ENCODE data around the gene CDC14B.
"Not testable (repeated sequence)": the region's sequence is repeated elsewhere in the genome, so short reads cannot be mapped to it uniquely, and the experiment has no call there.

The CDC14B gene

GRCh38 chr9:96626912-96627311 is 7.3 kb upstream of the CDC14B start:
- DNase-seq (ENCODE audit: low read depth, low spot score) = no peak

DNA sequence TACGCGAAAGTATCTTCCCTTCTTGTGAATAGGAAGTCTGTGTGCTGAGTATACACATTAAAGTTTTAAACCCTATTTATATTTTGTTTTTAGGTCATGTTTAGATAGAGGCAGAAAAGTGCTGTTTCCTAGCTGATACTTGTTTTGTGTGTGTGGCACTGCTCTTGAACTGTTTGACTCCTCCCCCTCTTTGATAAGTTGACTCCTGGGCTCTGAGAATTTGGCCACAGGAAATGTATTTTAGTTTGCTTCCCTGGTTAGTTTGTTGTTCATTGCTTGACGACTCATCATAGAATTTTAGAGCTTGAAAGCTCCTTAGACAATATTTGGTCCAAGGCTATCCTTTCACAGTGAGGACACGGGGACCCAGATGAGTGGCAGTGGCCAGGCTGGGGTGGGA is 2.0 kb upstream of the CDC14B start:
- no peak for DNase-seq (ENCODE audit: low read depth, low spot score)

GRCh38 chr9:96620832-96621269 is 1.2 kb upstream of the CDC14B start:
- no peak for DNase-seq (ENCODE audit: low read depth, low spot score)

DNA sequence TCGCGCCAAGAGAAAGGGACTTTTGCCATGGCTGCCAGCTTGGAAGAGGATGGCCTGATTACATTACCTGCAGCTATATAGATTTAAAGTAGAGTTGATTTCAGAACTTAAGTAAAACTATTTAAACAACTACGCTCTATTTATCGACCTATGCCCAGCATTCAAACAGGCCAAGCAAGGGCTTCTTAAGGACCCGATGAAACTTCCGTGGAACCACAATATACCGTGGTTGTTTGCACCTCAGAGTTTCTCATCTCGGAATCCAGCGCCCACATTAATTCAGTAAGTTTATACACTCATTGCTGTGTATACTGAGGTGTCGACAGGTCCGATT is 505 bp upstream of the CDC14B start:
- no peak for DNase-seq (ENCODE audit: low read depth, low spot score)

GRCh38 chr9:96619124-96619465 is 548 bp downstream of the CDC14B start:
- no peak for DNase-seq (ENCODE audit: low read depth, low spot score)

DNA sequence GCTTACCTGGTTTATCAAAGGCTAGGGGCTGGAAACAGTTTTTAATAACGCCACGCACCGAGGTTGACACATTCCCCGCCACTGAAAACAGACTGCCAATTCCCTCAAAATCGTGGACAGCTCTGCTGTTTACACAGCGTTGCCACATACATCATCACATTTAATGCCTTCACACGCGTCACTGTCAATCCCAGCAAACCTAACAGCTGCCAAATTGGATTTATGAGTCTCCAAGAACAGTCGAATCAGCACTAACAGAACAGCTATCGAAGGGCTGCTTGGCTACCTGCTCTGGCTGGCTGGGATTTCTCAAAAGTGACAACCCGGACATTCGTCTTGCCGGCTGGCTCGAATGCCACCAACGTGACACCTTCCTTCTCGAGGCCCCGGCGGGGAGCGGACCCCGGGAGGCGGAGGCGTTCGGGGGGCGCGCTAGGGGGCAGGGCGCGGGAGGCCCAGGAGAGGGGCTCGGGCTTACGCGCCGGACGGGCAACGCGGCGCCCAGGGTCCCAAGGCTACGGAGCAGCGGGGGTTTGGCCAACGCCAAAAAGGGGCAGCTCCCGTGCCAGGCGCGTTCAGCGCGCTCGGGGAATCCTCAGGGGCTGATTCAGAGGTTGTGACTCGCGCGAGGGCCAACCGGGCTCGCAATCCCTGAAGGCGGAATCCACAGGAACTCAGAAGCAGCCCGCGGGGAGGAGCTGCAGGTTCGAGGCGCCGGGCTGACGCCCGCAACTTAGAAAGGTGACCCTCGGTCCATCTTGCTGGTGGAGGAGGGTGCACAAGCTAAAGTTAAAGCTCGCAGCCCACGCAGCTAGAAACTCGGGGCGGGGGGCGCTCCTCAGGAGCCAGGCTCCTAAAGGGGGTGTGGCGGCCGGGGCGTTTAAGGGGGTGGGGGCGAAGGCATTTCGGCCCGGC is 1.2 kb downstream of the CDC14B start:
- DNase-seq (ENCODE audit: low read depth, low spot score) = no peak

DNA sequence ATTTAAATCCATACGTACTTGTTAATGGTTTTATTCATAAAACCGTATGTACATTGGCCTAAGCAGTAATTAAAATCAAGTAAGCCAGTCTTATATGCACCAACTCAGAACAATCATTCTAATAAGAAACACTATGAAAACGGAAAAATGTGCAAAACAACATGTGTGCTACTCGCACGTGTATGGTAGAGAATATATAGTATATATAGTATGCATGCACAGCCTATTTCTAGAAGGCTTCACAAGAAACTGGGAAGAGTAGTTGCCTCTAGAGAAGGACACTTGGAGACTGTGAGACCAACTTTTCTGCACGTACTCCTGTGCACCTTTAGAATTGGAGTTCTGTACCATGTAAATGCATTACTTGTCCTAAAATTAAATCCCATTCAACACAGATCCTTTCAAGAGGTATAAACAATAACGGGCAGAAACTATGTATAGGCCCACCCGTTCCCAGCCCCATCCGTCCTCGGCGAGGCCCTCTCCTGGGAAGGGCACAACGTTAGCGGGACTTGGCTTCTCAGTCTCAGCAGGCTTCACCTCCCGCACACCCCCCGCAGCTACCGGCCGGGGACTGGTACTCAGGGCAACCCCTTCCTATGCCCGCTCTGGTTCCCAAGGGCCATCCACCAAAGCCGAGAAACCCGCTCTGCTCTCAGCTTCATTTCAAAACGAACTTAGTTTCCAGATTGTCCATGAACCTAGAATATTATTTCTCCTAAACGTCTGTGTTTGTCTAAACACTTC is 2.0 kb downstream of the CDC14B start:
- DNase-seq (ENCODE audit: low read depth, low spot score) = no peak

- DNase-seq (ENCODE audit: low read depth, low spot score) = no peak
Measured at GRCh38 chr9:96616817-96617438, 2.7 kb downstream of the CDC14B start.

- no peak for DNase-seq (ENCODE audit: low read depth, low spot score)
Measured at GRCh38 chr9:96615411-96615810, 4.2 kb downstream of the CDC14B start.

- not testable (repeated sequence) for DNase-seq (ENCODE audit: low read depth, low spot score)
Measured at GRCh38 chr9:96614664-96615063, 5.0 kb downstream of the CDC14B start.

- no peak for DNase-seq (ENCODE audit: low read depth, low spot score)
Measured at GRCh38 chr9:96612966-96613589, 6.6 kb downstream of the CDC14B start.

DNA sequence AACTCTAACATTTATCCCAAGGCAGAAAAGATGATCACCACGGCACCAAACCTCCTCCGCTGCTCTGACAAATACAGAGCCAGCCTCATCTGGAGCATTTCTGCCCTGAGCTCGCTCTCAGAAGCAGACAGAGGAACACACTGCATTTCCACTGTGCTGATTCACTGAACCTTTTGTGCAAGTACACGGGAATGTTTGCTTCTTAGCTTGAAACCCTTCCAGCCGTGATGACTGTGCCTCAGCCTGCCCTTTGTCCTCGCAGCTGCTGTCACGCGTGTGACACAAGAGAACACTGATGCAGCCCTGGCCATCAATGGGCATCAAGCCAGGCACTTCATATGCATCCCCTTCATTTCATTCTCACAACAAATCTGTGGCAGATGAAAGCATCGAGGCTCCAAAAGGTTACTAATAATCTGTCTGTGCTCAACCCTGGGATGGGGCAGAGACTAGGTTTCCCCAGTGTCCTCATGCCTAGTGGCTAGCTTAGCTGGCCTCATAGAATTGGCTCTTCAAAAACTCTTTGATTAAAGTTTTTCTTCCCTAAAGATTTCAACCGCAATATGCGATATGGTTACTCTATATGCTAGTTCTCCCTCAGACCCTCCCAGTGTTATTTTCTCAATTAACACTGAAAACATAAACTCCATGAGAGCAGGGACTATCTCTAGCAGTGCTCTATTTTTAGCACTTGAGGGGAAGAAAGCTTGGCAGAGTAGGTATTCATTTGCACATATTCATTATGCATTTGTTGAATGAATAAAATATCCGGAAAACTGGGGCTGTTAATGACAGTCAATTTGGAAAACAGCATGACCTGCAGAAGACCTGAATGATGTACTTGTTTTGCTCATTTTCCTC is 7.3 kb downstream of the CDC14B start:
- DNase-seq (ENCODE audit: low read depth, low spot score) = no peak

GRCh38 chr9:96611302-96611701 is 8.3 kb downstream of the CDC14B start:
- DNase-seq (ENCODE audit: low read depth, low spot score) = no peak

- no peak for DNase-seq (ENCODE audit: low read depth, low spot score)
Measured at GRCh38 chr9:96609732-96610131, 9.9 kb downstream of the CDC14B start.

DNA sequence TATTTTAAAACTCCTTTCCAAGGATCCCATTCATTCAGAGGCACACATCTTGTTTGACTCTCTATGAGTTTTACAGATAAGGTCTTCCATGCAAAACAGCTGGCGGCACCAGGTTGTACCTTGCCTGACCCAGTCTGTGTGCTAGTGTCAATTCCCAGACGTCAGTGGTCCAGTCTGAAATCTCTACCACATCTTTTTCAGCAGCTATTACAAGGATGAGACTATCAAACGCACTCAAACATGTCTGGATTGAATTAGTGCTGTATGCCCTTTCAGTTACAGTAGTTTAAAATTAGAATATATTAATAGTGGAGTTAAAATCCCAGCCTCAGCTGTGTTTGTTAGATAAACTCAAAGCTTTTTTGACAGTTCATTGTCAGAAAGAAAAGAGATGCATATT is 11.7 kb downstream of the CDC14B start:
- DNase-seq (ENCODE audit: low read depth, low spot score) = no peak

DNA sequence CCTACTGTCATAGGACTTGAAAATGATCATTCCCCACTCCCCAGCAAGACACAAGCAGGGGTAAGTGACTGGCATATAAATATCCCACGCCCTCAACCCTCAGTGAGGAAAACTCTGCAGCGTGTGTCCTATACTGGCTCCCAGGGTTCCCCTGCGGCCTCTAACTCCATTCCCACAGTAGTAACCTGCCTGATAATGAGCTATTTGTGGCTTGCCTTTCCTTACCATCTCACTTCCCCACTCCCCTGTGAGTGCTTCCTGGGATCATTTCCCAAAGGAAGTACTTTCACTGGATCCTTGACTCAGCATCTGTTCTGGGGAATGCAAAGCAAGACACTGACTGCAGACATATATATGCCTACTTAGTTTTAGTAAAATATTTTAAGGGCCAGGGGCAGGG is 14.3 kb downstream of the CDC14B start:
- no peak for DNase-seq (ENCODE audit: low read depth, low spot score)

- no peak for DNase-seq (ENCODE audit: low read depth, low spot score)
Measured at GRCh38 chr9:96604004-96604319, 15.7 kb downstream of the CDC14B start.

DNA sequence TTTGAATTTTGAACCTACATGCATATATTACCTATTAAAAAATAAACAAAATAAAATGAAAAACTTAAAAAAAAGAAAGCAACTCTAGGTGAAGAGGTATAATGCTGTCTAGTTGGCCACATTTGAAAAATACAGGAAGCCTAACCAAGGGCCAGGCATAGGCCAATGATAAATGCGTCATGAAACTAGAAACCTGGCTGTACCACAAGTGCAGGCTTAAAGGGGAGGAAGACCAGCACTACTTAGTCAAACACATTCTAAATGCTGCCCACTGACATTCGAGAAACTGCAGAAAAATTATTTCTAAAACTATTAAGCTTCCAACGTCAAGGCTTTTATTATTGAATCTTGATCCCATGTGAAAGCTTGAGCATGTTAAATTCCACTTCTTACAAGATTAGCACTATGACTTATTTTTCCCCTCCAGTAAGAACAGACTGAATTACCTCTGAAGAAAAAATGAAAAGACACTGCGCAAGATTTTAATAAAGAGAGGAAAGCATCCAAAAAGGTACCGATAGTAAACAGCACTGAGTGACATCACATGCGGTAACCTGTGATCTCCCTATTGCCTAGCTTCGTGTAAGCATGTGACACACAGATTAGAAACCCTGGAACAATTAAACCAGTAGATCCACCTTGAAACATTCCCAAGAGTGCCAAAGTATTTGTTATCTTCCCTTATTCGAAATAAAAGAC is 16.2 kb downstream of the CDC14B start:
- DNase-seq (ENCODE audit: low read depth, low spot score) = no peak

DNA sequence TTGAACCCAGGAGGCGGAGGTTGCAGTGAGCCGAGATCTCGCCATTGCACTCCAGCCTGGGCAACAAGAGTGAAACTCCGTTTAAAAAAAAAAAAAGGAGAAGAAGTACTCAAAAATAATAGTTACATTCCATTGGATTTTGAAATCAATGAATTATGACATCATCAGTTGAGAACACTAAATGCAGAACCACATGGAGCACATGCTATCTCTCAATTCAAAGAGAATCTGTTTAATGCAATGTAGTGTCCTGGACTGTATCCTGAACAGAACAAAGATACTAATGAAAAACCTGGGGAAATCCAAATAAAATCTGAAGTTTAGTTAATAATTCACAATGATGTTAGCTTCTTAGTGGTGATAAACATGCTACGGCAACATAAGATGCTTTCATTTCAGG is 20.3 kb downstream of the CDC14B start:
- DNase-seq (ENCODE audit: low read depth, low spot score) = no peak

- no peak for DNase-seq (ENCODE audit: low read depth, low spot score)
Measured at GRCh38 chr9:96596601-96597111, 23.0 kb downstream of the CDC14B start.
